Measurements from ENCODE around the gene DLG2. TPM values are rescaled to one million over a fixed set of nuclear protein-coding genes. Genes with fewer than 3 reads are reported as not detected.

Gene DLG2
- total and polyA plus RNA-seq, 11 donors = 2.4 to 13.9 (median 7.1) TPM

DNA sequence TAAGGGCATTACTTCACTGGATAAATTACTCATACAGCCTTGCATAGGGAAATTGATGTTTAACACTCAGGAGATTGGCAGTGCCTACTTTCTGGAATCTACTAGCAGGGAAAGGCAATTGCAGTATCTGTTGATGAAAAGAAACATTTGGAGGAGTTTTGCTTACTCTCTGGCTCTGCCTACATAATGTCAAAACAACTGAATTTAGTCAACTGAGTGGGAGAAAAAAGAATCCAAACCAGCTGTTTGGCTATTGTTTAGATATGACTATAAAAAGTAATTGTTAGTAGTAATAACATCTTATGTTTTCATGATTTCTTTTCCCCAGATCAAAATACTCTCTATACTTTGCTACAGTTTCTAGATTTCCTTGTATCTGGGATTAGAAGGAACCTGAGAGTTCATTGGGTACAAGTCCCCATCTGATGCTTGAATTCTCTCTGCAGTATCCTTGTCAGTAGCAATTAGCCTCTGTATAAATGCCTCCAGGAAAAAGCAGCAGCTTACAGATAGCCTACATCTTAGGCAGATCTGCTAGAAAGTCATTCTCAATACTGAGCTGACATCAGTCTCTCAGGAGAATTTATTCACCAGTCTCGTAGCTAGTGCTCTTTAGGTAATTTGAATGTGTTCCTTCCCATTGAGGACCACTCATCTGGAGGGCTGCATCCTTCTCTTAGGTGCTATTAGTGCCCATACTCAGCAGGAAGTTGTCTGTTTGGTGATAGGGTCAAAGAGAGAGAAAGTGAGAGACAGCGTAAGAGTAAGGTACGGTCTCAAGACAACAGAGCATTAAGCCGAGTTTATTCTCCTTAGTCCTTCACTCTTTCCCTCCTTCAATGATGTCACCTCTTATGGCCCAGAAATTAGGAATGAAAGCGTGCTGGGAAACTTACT, 2155.1 kb downstream of the DLG2 start:
- ATAC-seq (no peak), DNase-seq (no peak)
- TF ChIP-seq, protein P1, sequence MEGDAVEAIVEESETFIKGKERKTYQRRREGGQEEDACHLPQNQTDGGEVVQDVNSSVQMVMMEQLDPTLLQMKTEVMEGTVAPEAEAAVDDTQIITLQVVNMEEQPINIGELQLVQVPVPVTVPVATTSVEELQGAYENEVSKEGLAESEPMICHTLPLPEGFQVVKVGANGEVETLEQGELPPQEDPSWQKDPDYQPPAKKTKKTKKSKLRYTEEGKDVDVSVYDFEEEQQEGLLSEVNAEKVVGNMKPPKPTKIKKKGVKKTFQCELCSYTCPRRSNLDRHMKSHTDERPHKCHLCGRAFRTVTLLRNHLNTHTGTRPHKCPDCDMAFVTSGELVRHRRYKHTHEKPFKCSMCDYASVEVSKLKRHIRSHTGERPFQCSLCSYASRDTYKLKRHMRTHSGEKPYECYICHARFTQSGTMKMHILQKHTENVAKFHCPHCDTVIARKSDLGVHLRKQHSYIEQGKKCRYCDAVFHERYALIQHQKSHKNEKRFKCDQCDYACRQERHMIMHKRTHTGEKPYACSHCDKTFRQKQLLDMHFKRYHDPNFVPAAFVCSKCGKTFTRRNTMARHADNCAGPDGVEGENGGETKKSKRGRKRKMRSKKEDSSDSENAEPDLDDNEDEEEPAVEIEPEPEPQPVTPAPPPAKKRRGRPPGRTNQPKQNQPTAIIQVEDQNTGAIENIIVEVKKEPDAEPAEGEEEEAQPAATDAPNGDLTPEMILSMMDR (IDR thresholded peaks at IDR 0.05) = no peak
- TF ChIP-seq POLR2A (IDR thresholded peaks at IDR 0.05) = no peak
- H3K36me3 ChIP-seq = no peaks in the 10 kb centered on the region
- 71 to 81% (median 79%) methylated on average over 5 of the region's 5 CpGs for WGBS, 4 donors
- no peak overlapping the region for H3K4me3 ChIP-seq
- intact Hi-C loops (cut with DNase I) = loop anchor here in 1 of 10 donors (10.0 kb wide), 1 partner anchor 57 kb away; no protein-coding TSS in a partner anchor
- no peaks in the 10 kb centered on the region for H3K4me1 ChIP-seq
- no peaks in the 10 kb centered on the region for H3K9me3 ChIP-seq
- no peaks in the 10 kb centered on the region for H3K27me3 ChIP-seq
- no peak overlapping the region for H3K27ac ChIP-seq

- no peak overlapping the region for H3K4me3 ChIP-seq
- no peaks in the 10 kb centered on the region for H3K4me1 ChIP-seq
- no peak overlapping the region for H3K27ac ChIP-seq
- WGBS, 4 donors = 92 to 97% (median 95%) methylated on average over 1 of the region's 1 CpG
- DNase-seq (no peak), ATAC-seq (no peak)
- no peaks in the 10 kb centered on the region for H3K27me3 ChIP-seq
- intact Hi-C loops (cut with DNase I) = loop anchor here in 1 of 10 donors (5.0 kb wide), 1 partner anchor 279 kb away; no protein-coding TSS in a partner anchor
- no peak for TF ChIP-seq POLR2A (IDR thresholded peaks at IDR 0.05)
- TF ChIP-seq, protein P1 (IDR thresholded peaks at IDR 0.05) = no peak
- H3K36me3 ChIP-seq = no peaks in the 10 kb centered on the region
- H3K9me3 ChIP-seq = no peaks in the 10 kb centered on the region
Measured at GRCh38 chr11:83467837-83468236, 2159.3 kb downstream of the DLG2 start.

GRCh38 chr11:83464160-83464944, 2162.8 kb downstream of the DLG2 start:
- H3K36me3 ChIP-seq = no peaks in the 10 kb centered on the region

More at GRCh38 chr11:83464160-83464944, 2162.8 kb downstream of the DLG2 start:
- WGBS, 4 donors = 58 to 87% (median 79%) methylated on average over 3 of the region's 3 CpGs
- Histone ChIP-seq H3K4me1 (no peaks in the 10 kb centered on the region), H3K27me3 (no peaks in the 10 kb centered on the region), H3K4me3 (no peak overlapping the region), H3K27ac (no peak overlapping the region), H3K9me3 (no peaks in the 10 kb centered on the region)
- DNase-seq (no peak), ATAC-seq (no peak)
- intact Hi-C loops (cut with DNase I) = no loop called here
- TF ChIP-seq, protein P1 (IDR thresholded peaks at IDR 0.05) = no peak
- TF ChIP-seq POLR2A (IDR thresholded peaks at IDR 0.05) = no peak
